Stimulated activated CD8-positive, alpha-beta memory T cell treated with anti-CD3 and anti-CD28 coated beads, Interleukin-2, amount 100 ng/mL, for 1 hour (primary cell): ENCODE measurements around the gene ZNF597.

ENCODE experiments used
- DNase-seq, 2 donors: peaks; one replicate each; pipeline ENCODE4 v3.0.0-alpha.2; 2020; ENCODE audit warnings: low read depth in 2 of 2

ZNF597 gene

DNA sequence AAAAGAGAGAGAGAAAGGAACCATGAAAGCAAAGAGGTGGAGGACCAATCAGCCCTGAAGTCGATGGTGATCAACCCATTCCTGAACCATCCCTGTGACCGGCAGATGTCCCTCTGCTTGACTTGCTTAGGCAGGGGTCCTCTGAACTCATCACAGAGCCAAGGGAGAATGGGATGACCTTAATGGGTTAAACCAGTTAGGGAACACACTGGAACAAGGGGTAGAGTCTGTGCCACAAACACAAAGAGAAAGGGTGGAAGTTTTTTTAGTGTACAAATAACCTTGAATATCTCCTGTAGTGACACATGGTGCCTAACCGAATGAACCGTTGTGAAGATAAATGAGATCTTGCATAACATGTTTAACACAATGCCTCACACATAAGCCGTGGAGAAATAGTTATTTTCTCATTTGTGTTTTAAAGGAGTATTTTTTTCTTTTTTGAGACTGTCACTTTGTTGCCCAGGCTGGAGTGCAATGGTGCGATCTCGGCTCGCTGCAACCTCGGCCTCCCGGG is 11.4 kb upstream of the ZNF597 start:
- DNase-seq, result no peak

DNA sequence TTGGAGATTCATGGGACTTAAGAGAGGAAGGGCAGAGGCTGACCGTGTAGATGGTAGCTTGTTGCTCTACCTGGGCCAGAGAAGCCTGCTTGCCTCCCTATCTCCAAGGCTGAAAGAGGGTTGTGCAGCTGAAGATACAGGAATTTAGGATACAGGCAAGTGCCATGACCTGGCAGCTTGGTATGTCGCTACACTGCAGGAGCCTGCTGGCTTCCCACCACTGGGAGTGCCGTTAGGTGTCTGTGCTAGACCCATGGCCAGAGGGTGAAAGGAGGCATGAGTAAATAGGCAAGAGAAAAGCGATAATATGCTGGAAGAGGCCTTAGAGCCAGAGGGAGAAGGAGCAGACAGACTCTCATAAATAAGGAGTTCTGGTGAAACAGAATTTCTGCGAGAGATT is 10.8 kb upstream of the ZNF597 start:
- DNase-seq, result no peak

DNA sequence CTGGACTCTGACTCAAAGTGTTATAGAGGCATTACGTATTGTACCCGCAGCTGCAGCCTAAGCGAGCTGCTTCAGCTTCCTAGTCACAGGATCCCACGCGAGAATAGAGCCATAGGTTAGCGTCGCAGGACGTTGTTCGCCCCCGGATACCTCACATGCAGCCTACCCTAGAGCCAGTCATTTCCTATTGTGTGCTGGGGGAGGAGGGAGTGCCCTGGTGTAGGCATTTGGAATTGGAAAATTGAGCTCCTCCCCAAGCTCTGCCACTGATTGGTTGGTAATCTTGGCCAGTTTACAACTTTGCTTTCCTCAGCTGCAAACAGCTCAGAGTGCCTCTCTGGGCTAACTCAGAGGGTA is 706 bp upstream of the ZNF597 start:
- no peak for DNase-seq

DNA sequence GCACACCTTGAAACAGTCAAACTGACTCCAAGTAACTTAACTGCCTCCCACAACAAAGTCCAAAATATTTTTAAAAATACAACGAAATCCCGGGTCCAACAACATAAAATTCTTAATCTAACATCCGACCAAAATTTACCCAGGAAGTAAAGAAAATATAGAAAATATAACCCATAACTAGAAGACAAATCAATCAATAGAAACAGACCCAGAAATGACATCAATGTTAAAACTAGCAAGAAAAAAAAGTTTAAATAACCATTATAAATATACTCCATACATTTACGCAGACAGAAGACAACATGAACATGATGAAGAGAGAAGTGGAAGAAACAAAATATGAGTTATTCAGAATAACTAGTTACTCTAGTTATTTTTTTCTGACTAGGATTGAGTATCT is 3.7 kb downstream of the ZNF597 start:
- no peak for DNase-seq

DNA sequence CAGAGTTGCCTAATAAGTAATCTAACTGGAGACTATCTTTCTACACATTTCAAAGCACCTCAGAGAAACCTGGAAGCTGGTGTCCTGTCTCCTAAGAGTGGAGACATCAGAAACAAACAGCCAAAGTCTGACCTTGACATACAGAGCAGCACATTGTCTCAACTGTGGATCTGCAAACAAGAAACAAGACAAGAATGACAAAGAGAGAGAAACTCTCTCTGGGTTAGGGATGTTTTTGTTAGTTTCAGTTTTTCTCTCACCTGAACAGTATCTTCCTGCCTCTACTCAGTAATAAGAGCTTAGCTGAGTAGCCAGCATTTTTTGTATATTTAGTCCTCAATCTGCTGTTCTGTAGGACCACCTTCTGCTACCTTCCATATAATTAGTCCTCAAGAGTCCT is 8.9 kb downstream of the ZNF597 start:
- DNase-seq, result no peak

DNA sequence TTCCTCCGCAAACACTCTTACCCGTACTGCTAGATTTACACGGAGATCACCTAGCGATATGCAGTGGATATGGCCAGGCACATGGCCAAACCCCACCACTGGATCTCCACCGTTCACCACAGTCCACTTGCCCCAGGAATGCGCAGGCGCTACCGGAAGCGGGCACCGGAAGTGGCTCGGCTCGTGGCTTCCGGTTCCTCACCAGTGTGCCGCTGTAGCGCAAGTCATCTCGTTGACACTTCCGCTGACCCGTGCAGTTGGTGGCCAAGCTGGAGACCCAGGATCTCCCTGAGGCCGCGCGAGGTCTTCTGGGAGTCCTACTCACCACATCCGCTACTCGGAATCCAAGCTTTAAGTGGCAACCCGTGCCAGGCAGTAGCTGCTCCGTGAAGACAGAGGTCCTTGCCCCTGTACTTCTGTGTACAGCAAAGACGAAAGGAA is 11.5 kb downstream of the ZNF597 start:
- peak; percentile 3 to 24 for DNase-seq

DNA sequence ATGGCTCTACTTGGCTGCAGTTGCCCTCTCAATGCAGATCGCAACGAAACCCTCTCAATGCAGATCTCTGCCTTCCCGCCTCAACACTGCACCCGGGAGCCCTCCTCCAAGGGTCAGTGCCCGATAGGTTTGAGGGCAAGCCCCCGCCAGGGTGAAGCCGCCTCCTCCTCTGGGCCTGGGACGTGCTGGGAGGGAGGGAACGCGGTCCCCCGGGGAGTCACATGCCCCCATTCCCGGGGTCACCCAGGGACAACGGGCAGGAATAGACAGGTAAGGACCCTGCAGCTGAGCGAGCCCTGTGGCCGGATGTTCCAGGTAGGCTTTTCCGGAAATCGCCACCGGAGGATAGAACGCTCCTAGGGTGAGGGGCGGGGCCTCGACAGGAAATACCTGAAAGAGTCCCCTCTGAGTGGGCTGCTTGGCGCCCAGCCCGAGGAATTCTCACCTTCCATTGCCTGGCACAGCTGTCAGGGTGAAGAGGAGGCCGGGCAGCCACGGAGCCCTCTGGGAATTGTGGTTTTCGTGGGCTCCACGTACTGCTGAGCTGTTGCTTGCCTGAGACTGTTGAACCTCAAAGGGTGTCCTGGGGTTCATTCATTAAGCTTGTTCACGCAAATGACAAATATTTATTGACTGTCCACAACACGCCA is 29.4 kb downstream of the ZNF597 start:
- no peak for DNase-seq

DNA sequence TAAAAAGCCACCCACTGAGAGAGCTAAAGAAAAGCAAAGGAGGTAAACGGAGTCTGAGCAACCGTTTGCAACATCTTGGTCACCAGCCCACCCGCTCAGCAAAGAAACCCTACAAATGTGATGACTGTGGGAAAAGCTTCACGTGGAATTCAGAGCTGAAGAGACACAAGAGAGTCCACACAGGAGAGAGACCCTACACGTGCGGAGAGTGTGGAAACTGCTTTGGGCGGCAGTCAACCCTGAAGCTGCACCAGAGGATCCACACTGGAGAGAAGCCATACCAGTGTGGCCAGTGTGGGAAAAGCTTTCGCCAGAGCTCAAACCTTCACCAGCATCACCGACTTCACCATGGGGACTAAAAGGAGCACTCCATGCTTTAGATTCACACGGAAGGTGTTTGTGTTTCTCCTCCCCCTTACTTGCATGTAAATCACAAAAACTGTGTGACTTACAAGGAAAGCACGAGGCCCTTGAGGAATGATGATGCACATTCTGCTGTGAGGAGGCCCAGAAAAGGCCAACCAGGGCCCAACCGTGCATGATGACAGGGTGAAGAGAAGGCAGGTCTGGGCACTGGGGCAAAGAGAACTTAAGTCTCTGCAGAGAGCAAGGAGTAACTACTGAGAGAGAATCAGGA is 34.6 kb downstream of the ZNF597 start:
- DNase-seq, result no peak

DNA sequence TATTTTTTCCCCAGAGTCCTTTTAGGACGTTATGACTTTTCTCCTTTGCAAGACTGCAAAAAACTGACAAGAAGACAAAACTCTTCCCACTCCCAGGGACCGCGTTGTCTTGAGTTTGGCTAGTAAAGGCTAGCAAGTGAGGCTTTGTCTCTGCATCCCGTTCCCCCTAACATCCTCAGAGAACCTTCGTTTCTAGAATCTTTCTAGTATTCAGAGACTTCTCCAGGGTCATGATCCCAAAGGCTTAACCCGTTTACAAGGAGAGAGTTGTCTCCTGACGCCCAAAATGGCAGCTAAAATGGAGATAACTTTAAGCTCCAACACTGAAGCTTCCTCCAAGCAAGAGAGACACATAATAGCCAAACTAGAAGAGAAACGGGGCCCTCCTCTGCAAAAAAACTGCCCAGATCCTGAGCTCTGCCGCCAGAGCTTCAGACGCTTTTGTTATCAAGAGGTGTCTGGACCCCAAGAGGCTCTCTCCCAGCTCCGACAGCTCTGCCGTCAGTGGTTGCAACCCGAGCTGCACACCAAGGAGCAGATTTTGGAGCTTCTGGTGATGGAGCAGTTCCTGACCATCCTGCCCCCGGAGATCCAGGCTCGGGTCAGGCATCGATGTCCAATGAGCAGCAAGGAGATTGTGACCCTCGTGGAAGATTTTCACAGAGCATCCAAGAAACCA is 41.4 kb downstream of the ZNF597 start:
- DNase-seq, result no peak

DNA sequence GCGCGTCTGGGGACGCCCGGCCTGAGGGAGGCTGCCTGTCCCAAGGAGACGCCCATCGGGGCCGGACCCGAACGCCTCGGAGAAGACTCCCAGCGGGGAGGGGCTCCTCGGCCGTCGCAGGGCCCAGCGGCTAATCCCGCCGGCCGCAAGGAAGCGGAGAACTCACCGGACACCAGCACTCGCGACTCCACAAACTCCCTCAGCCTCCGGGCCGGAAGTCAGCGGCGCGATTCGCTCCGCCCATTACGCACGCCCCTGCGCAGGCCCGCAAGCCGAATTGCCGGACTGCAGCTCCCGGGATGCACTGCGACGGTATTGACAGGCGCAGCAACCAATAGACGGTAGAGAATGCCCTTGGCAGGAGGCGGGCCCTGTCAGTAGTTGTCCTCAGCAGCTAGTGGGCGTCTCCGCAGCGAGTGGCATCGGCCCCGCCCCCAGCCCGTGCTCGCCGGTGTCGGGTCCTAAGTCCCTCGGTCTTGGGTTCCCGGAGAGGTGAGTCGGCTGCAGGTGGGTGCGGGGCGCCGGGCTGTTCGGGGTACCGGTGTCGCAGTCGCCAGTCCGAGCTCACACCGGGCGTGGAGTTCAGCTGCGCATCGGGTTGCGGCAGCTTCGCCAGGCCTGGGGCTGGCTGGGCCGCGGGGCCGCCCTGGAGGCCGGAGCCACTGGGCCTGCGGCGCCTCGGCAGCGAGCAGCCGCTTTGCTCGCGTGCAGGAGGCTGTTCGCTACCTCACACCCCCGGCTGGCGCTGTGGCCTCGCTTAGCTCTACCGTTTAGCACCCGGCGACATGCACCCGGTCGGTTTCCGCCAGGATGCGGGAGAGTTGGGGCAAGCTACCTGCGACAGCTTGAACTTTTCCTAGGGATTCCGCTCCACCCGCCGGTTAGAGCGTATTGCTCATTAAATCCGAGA is 42.3 kb downstream of the ZNF597 start, which contains the start of the genes ZNF174 and ZSCAN32:
Gene ZNF174 (plus strand): TSS at position 437 of the 910 bp plus-strand sequence. CDS start 790 bp downstream, outside the sequence.
Gene ZSCAN32 (minus strand): TSS at position 226 of the 910 bp plus-strand sequence. CDS start 3,447 bp downstream, outside the sequence.
- DNase-seq, result peak; percentile 94 to 97

DNA sequence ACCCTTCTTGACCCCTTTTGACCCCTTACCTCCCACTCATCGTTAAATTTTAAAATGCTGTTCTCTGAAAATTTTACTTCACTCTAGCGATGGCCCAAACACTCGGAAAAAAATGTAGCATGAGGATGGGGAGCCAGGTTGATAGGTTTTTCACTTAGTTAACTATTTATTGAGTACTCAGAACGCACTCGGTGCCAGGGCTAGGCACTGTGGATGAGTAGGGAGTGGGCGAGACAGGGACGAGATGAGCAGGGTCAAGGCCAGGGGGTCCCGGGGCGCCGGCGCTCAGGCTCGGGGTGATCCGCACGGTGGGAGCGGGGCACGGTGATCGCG is 42.9 kb downstream of the ZNF597 start:
- no peak for DNase-seq

DNA sequence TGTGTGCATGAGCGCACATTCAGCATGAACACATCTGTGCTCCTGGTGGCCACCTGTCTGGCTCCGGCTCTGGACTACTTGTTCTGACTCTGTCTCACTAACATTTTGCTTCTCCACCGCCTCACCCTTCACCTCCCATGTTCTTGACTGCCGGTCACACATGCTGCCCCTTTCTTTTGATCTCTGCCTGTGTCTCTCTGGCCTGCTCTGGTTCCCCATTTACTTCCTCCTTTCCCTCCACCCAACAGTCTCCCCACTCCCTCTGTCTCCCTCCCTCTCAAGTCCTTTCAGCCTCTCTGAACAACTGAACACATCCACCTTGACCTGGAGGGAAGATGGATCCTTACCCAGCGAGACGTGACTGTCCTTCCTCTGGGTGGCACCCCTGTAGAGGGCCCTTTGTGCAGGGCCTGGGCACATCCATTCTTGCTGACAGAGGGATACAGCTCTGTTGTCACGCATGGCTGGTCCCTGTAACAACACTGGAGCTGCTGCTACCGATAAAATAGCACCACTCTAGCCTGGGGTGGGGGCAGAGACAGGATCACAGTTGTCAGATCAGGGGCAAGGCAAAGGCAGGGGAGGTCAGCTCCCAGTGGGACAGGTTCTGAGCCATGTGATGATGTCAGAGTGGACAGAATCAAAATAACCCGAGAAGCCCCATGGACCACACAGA is 53.5 kb downstream of the ZNF597 start:
- no peak for DNase-seq

DNA sequence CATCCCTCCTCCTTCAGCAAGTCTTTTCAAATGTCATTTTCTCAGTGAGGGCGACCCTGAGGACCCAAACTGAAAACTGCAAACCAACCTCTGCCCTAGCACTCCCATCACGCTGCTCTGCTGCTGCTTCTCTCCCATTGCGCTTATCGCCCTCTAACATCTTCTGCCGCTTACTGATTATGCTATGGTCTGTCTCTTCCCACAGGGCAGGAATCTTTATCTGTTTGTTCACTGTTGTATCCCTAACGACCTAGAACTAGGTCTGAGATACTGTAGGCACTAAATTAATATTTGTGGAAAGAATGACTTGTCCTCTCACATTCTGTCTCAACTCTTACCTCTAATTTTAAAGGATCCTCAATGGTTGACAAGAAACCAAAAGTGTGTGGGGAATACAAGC is 55.0 kb downstream of the ZNF597 start:
- DNase-seq, result no peak

DNA sequence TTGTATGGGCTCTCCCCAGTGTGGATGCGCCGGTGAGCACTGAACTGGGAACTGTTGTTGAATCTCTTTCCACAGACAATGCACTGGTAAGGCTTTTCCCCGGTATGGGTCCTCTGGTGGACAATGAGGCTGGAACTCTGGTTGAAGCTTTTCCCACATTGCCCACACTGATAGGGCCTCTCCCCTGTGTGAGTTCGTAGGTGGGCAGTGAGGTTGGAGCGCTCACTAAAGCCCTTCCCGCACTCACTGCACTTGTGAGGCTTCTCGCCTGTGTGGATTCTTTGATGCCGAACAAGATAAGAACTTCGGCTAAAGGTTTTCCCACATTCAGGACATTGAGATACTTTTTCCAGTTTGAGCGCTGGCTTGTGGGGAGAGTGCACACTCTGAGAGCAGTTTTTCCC is 60.3 kb downstream of the ZNF597 start:
- DNase-seq, result no peak
